ENCODE measurements around the gene PARD6B.
"Not testable (repeated sequence)": the region's sequence is repeated elsewhere in the genome, so short reads cannot be mapped to it uniquely, and the experiment has no call there.

The PARD6B gene

GRCh38 chr20:50731055-50731929 is at the start of gene PARD6B:
TSS of gene PARD6B (plus strand) at chr20:50731580. CDS start at chr20:50731787, 207 bp downstream.
- DNase-seq, result peak; percentile 100

GRCh38 chr20:50682065-50682464 is 49.3 kb upstream of the PARD6B start:
- no peak for DNase-seq

- DNase-seq, result no peak
These were observed 48.3 kb upstream of the PARD6B start for GRCh38 chr20:50682947-50683530.

- DNase-seq, result no peak
These were observed 47.8 kb upstream of the PARD6B start for GRCh38 chr20:50683570-50683969.

- DNase-seq, result no peak
These were observed 44.6 kb upstream of the PARD6B start for GRCh38 chr20:50686821-50687220.

GRCh38 chr20:50688256-50688975 is 43.0 kb upstream of the PARD6B start:
- no peak for DNase-seq

GRCh38 chr20:50689864-50690649 is 41.3 kb upstream of the PARD6B start:
- no peak for DNase-seq

GRCh38 chr20:50690650-50691572 is 40.5 kb upstream of the PARD6B start, which contains the start of gene RIPOR3:
TSS of gene RIPOR3 (minus strand) at chr20:50691542. CDS start at chr20:50691128, 414 bp downstream.
- no peak for DNase-seq

GRCh38 chr20:50691573-50692551 is 39.5 kb upstream of the PARD6B start:
- DNase-seq, result no peak

GRCh38 chr20:50692552-50692933 is 38.8 kb upstream of the PARD6B start:
- DNase-seq, result no peak

GRCh38 chr20:50693001-50693400 is 38.4 kb upstream of the PARD6B start:
- no peak for DNase-seq

- DNase-seq, result no peak
These were observed 36.8 kb upstream of the PARD6B start for GRCh38 chr20:50694379-50695134.

GRCh38 chr20:50695135-50695872 is 36.1 kb upstream of the PARD6B start:
- DNase-seq, result no peak

- DNase-seq, result not testable (repeated sequence)
These were observed 33.1 kb upstream of the PARD6B start for GRCh38 chr20:50698255-50698654.

GRCh38 chr20:50699688-50700087 is 31.7 kb upstream of the PARD6B start:
- DNase-seq, result no peak

GRCh38 chr20:50701041-50701963 is 30.1 kb upstream of the PARD6B start:
- DNase-seq, result no peak

- not testable (repeated sequence) for DNase-seq
These were observed 27.5 kb upstream of the PARD6B start for GRCh38 chr20:50703651-50704438.
